Mucosa of stomach (tissue), 1 donor: Measurements from ENCODE around the gene HOXD4.

Source experiments
- H3K27me3 ChIP-seq: one replicate; pipeline ENCODE4 v1.7.0; 2013; ENCODE audit warnings: mild to moderate bottlenecking, low read length; ENCODE audit not compliant: control insufficient read depth, insufficient read depth
- H3K36me3 ChIP-seq: one replicate; pipeline ENCODE4 v1.7.0; 2013; ENCODE audit warnings: low read length; ENCODE audit not compliant: control insufficient read depth, insufficient read depth
- H3K4me1 ChIP-seq: one replicate; pipeline ENCODE4 v1.7.0; 2013; ENCODE audit warnings: mild to moderate bottlenecking, low read length; ENCODE audit not compliant: control insufficient read depth, insufficient read depth
- H3K4me3 ChIP-seq: one replicate; pipeline ENCODE4 v1.7.0; 2013; ENCODE audit warnings: low read length
- H3K9ac ChIP-seq: one replicate; pipeline ENCODE4 v1.7.0; 2013; ENCODE audit warnings: mild to moderate bottlenecking, low read length, moderate library complexity
- H3K9me3 ChIP-seq: one replicate; pipeline ENCODE4 v1.7.0; 2013; ENCODE audit warnings: mild to moderate bottlenecking, low read length, moderate library complexity; ENCODE audit not compliant: control insufficient read depth
- donor health status: Pancreatic carcinoma.

HOXD4 gene

DNA sequence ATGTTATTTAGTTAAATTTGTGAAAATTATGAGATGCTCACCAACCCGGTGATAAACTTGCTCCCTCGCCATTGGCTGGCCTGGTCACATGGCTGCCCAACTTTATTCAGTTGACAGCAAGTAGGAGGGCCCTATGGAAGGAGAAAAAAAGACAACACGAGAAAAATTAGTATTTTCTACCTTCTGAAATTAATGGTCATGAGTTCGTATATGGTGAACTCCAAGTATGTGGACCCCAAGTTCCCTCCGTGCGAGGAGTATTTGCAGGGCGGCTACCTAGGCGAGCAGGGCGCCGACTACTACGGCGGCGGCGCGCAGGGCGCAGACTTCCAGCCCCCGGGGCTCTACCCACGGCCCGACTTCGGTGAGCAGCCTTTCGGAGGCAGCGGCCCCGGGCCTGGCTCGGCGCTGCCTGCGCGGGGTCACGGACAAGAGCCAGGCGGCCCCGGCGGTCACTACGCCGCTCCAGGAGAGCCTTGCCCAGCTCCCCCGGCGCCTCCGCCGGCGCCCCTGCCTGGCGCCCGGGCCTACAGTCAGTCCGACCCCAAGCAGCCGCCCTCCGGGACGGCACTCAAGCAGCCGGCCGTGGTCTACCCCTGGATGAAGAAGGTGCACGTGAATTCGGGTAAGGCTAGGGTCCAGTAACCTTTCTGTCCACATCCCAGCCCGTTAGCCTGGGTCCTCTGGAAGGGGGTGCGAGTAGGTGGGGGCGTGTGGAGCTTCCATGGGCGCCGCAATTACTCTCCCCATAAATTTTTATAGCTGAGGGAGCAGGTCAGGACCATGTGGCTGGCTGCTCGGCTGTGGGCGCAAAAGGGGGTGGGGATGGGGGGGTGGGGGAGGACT lies at the start of gene HOXD4:
Gene HOXD4, plus strand, starts transcription at position 109 of the 846 bp plus-strand sequence. Its CDS starts 84 bp downstream, at position 193.
- no peaks in the 10 kb centered on the region for H3K9me3 ChIP-seq
- peaks cover 97% of the 10 kb centered on the region for H3K27me3 ChIP-seq
- H3K4me1 ChIP-seq = no peaks in the 10 kb centered on the region
- no peak within 1 kb of the TSS for H3K9ac ChIP-seq
- no peak within 1 kb of the TSS for H3K4me3 ChIP-seq
- H3K36me3 ChIP-seq = no peaks in the 10 kb centered on the region

GRCh38 chr2:176101842-176102241 lies 49.5 kb upstream of the HOXD4 start:
- Histone ChIP-seq H3K9ac (no peak overlapping the region), H3K9me3 (no peaks in the 10 kb centered on the region), H3K27me3 (peaks cover 99% of the 10 kb centered on the region), H3K36me3 (no peaks in the 10 kb centered on the region), H3K4me3 (no peak overlapping the region), H3K4me1 (peaks cover 10% of the 10 kb centered on the region)

- no peak overlapping the region for H3K9ac ChIP-seq
- no peak overlapping the region for H3K4me3 ChIP-seq
- no peaks in the 10 kb centered on the region for H3K9me3 ChIP-seq
- H3K27me3 ChIP-seq = peaks cover 98% of the 10 kb centered on the region
- H3K36me3 ChIP-seq = no peaks in the 10 kb centered on the region
- peaks cover 5% of the 10 kb centered on the region for H3K4me1 ChIP-seq
Measured at GRCh38 chr2:176102309-176102866, 49.0 kb upstream of the HOXD4 start.

DNA sequence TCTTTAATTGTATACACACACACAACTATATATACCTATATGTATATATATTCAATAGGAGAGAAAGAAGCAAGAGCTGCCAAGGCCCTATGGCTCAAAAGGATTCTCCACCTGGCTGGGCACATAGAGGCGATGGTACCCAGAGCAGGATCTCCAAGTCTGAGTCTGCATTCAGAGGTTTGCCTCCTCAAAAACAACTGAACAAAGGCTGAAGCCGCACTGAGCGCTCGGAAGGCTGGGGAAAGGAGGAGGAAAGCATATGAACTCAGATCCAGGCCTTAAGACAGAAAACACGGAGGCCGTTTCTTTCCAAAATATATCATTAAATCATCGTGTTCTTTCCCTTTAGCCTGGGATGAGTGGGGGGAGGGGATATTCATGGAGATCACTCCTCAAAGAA lies 48.2 kb upstream of the HOXD4 start:
- H3K4me1 ChIP-seq = no peaks in the 10 kb centered on the region
- H3K9me3 ChIP-seq = no peaks in the 10 kb centered on the region
- H3K9ac ChIP-seq = no peak overlapping the region
- H3K36me3 ChIP-seq = no peaks in the 10 kb centered on the region
- H3K4me3 ChIP-seq = no peak overlapping the region
- H3K27me3 ChIP-seq = peaks cover 94% of the 10 kb centered on the region

DNA sequence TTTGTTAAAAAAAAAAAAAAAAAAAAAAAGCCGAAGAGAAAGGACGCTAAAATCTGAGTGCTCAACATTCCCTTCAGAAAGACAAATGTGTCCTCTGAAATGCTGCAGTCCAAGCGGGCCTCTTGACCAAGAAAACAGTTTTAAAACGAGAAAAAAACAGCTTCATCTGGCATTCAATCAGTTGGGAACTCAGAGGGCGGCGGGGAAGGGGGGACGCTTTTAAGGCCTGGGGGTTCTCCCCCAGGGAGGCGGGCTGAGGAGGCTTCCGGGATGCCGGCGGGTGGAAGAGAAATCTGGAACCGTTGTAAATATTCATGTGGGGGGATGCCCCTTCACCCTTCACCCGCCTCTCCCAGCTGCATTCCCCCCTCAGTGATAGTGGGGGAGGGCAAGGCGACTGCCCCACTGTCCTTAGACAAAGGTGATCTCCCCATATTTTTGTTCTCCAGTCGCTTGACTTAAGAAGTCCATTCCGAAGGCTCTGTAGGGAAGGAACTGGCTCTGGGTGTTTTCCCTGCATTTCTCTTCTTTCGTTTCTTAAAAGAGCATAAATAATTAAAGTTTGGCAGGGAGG lies 47.5 kb upstream of the HOXD4 start:
- Histone ChIP-seq H3K36me3 (no peaks in the 10 kb centered on the region), H3K9me3 (no peaks in the 10 kb centered on the region), H3K9ac (no peak overlapping the region), H3K4me1 (no peaks in the 10 kb centered on the region), H3K27me3 (peaks cover 93% of the 10 kb centered on the region), H3K4me3 (no peak overlapping the region)

DNA sequence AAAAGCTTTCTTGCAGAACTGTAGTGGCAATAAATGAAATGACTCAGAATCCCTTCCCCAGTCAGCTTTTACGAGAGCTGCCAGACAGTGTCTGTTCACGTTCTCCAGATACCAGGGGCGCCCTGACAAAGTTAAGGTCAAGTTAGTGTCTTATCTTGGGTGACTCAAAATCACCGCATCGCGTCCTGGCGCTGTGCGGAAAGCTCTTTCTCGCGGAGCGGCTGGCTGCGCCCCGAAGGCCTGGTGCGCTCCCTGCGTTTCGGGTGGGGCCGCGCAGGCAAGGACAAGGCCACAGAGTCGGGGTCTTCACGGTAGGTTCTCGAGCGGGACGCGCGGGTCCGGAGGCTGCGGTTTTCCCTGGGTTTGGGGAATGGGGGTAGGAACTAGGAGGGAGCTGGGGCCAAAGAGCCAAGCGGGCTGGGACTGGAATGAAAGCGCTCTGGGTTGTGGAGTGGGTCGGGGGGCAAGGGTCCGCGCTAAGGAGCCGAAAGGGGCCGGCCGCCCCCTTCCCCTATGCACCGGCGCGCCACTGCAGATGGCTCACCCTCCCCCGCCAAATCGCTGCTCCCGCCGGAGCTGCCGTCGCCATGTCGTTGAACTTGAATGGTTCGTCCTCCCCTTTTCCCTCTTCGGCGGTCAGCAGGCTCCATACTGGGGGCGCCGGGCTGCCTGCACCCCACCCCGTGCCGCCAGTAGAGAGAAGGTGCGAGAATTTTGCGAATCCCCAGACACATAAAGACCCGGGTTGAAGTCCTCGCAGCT lies 46.9 kb upstream of the HOXD4 start:
- H3K9ac ChIP-seq = no peak overlapping the region
- no peaks in the 10 kb centered on the region for H3K4me1 ChIP-seq
- peaks cover 93% of the 10 kb centered on the region for H3K27me3 ChIP-seq
- no peaks in the 10 kb centered on the region for H3K9me3 ChIP-seq
- H3K4me3 ChIP-seq = no peak overlapping the region
- no peaks in the 10 kb centered on the region for H3K36me3 ChIP-seq

- H3K36me3 ChIP-seq = no peaks in the 10 kb centered on the region
- H3K27me3 ChIP-seq = peaks cover 93% of the 10 kb centered on the region
- no peak overlapping the region for H3K9ac ChIP-seq
- no peak overlapping the region for H3K4me3 ChIP-seq
- no peaks in the 10 kb centered on the region for H3K9me3 ChIP-seq
- no peaks in the 10 kb centered on the region for H3K4me1 ChIP-seq
Measured at GRCh38 chr2:176105078-176105729, 46.1 kb upstream of the HOXD4 start.

DNA sequence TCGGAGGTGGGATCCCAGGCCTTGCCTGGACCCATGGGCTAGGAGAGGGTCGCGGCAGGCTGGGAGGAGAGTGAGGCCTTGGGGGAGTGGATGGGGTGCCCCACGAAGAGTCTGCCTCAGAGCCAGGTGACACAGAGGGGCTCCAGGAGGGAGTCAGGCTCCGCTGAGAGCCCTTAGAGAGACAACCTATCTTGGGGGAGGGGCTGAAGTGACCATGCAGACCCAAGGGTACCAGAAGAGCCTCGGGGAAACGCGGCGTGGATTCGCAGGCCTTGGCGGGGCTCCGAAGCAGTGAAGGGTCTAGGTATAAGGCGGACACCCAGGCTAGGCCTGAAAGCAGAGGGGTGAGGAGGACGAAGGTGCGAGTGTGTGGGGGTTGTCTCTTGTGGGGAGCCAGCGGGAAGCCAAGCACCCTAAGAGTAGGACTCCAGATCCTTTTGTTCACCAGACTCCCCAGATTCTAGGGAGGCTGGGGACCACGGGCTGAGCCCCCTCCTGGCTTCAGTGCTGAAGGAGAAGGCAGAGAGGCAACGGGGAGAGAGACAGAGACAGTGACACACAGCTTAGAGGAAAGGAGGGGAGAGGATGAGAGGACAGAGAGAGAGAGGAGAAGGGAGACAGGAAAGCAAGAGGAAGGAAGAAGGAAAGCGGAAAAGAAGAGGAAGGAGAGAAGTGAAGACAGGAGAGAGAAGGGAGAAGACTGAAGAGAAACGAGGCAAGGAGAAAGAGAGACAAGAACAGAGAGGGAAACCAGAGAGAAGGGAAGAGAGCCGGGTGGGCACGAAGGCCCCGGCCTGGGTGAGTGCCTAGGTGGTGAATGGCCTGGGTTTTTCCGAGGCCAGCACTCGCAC lies 45.4 kb upstream of the HOXD4 start:
- Histone ChIP-seq H3K36me3 (no peaks in the 10 kb centered on the region), H3K27me3 (peaks cover 93% of the 10 kb centered on the region), H3K4me1 (no peaks in the 10 kb centered on the region), H3K9me3 (no peaks in the 10 kb centered on the region), H3K9ac (no peak overlapping the region), H3K4me3 (no peak overlapping the region)

- H3K27me3 ChIP-seq = peaks cover 93% of the 10 kb centered on the region
- no peaks in the 10 kb centered on the region for H3K9me3 ChIP-seq
- H3K4me1 ChIP-seq = no peaks in the 10 kb centered on the region
- no peak within 1 kb of the TSS for H3K9ac ChIP-seq
- no peaks in the 10 kb centered on the region for H3K36me3 ChIP-seq
- no peak within 1 kb of the TSS for H3K4me3 ChIP-seq
Measured at GRCh38 chr2:176106581-176107539, 44.5 kb upstream of the HOXD4 start, which contains the start of gene HOXD11. Gene HOXD11, plus strand, starts transcription at chr2:176107280. Its CDS starts 76 bp downstream, at chr2:176107356.

- Histone ChIP-seq H3K4me1 (no peaks in the 10 kb centered on the region), H3K9ac (no peak overlapping the region), H3K27me3 (peaks cover 93% of the 10 kb centered on the region), H3K9me3 (no peaks in the 10 kb centered on the region), H3K36me3 (no peaks in the 10 kb centered on the region), H3K4me3 (no peak overlapping the region)
Measured at GRCh38 chr2:176107731-176108181, 43.6 kb upstream of the HOXD4 start.
